Measurements from ENCODE around the gene SUPT6H. TPM values are rescaled to one million over a fixed set of nuclear protein-coding genes. Genes with fewer than 3 reads are reported as not detected.
"Not testable (repeated sequence)": the region's sequence is repeated elsewhere in the genome, so short reads cannot be mapped to it uniquely, and the experiment has no call there.

SUPT6H gene
- total RNA-seq, 1 experiment from 2014 or later: 63.3 TPM

GRCh38 chr17:28648698-28649097 lies 13.3 kb upstream of the SUPT6H start:
- Histone ChIP-seq H3K4me3 (no peak overlapping the region), H3K4me2 (no peak overlapping the region), H3K79me2 (ENCODE audit: low read depth) (peaks cover 12% of the 10 kb centered on the region), H2AFZ (no peak overlapping the region), H3K9me2 (ENCODE audit: insufficient read depth) (no peaks in the 10 kb centered on the region), H3K27me3 (ENCODE audit: insufficient read depth, low read depth) (no peaks in the 10 kb centered on the region), H3K27ac (no peak overlapping the region), H4K20me1 (ENCODE audit: insufficient read depth) (peaks cover under 1% of the 10 kb centered on the region; the same call in 1 of the 2 replicates), H3F3A (ENCODE audit: insufficient read depth, low read depth) (peaks cover 26% of the 10 kb centered on the region), H3K9me3 (ENCODE audit: insufficient read depth, low read depth) (no peaks in the 10 kb centered on the region), H3K4me1 (replicated peaks; ENCODE audit: insufficient read depth) (peaks cover 12% of the 10 kb centered on the region), H3K36me3 (ENCODE audit: low read depth) (0 out of 2 replicates have a peak, but pooled peaks cover under 1% of the 10 kb centered on the region)
- no peak for DNase-seq
- intact Hi-C loops (cut with micrococcal nuclease; ENCODE audit: unreplicated experiment): loop anchor here (5.0 kb wide), 3 partner anchors 104 to 469 kb away; partner anchors contain the start of gene DHRS13
- BruUV-seq (replicated peaks): no TSS peak
- ChIA-PET CTCF (interaction anchor here (0.8 kb wide), 1 partner anchor 79 kb away, joined by 5 read pairs; no protein-coding TSS in a partner anchor), POLR2A (ENCODE audit: unreplicated experiment) (interaction anchor here (0.6 kb wide), 1 partner anchor 63 kb away, joined by 18 read pairs; the partner anchor contains the start of gene PROCA1)
- TF ChIP-seq EZH2 (IDR thresholded peaks at IDR 0.05; ENCODE audit: low read depth): no peak
- no peak for TF ChIP-seq CTCF (conservative IDR thresholded peaks at IDR 0.05)

- Histone ChIP-seq H3K79me2 (ENCODE audit: low read depth) (peaks cover 15% of the 10 kb centered on the region), H2AFZ (no peak overlapping the region), H4K20me1 (ENCODE audit: insufficient read depth) (peaks cover 3% of the 10 kb centered on the region; the same call in 1 of the 2 replicates), H3K9me2 (ENCODE audit: insufficient read depth) (no peaks in the 10 kb centered on the region), H3K9me3 (ENCODE audit: insufficient read depth, low read depth) (no peaks in the 10 kb centered on the region), H3K36me3 (ENCODE audit: low read depth) (peaks cover 4% of the 10 kb centered on the region; the same call in 1 of the 2 replicates), H3K4me3 (no peak overlapping the region), H3F3A (ENCODE audit: insufficient read depth, low read depth) (peaks cover 5% of the 10 kb centered on the region; the same call in 1 of the 2 replicates), H3K4me1 (replicated peaks; ENCODE audit: insufficient read depth) (no peaks in the 10 kb centered on the region), H3K27ac (no peak overlapping the region), H3K27me3 (ENCODE audit: insufficient read depth, low read depth) (no peaks in the 10 kb centered on the region), H3K4me2 (no peak overlapping the region)
- no peak for DNase-seq
- ChIA-PET POLR2A (ENCODE audit: unreplicated experiment) (no interaction called here), CTCF (interaction anchor here (0.7 kb wide), 1 partner anchor 248 kb away, joined by 4 read pairs; no protein-coding TSS in a partner anchor)
- intact Hi-C loops (cut with micrococcal nuclease; ENCODE audit: unreplicated experiment): no loop called here
- TF ChIP-seq CTCF (conservative IDR thresholded peaks at IDR 0.05) (no peak), EZH2 (IDR thresholded peaks at IDR 0.05; ENCODE audit: low read depth) (no peak)
- no TSS peak for BruUV-seq (replicated peaks)
These were observed 6.8 kb upstream of the SUPT6H start for GRCh38 chr17:28655160-28655559.

DNA sequence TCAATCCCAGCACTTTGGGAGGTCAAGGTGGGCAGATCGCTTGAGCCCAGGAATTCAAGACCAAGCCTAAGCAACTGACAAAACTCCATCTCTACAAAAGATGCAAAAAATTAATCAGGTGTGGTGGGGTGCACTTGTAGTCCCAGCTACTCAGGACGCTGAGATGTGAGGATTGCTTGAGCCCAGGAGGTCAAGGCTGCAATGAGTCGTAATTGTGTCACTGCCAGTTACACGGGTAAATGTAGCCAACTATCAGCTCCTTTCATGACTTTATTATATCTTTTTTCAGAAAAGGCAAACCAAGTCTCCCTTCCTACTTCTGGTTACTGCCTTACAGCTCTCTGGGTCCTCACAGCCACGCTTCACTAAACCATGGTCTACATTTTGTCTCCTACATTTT lies 4.2 kb upstream of the SUPT6H start:
- Histone ChIP-seq H3K4me2 (no peak overlapping the region), H3K27ac (no peak overlapping the region), H3K9me3 (ENCODE audit: insufficient read depth, low read depth) (no peaks in the 10 kb centered on the region), H3F3A (ENCODE audit: insufficient read depth, low read depth) (peaks cover 5% of the 10 kb centered on the region; the same call in 1 of the 2 replicates), H4K20me1 (ENCODE audit: insufficient read depth) (peaks cover 7% of the 10 kb centered on the region; the same call in 1 of the 2 replicates), H3K4me3 (no peak overlapping the region), H2AFZ (no peak overlapping the region), H3K79me2 (ENCODE audit: low read depth) (peaks cover 39% of the 10 kb centered on the region), H3K27me3 (ENCODE audit: insufficient read depth, low read depth) (no peaks in the 10 kb centered on the region), H3K4me1 (replicated peaks; ENCODE audit: insufficient read depth) (peaks cover 9% of the 10 kb centered on the region; the same call in 1 of the 2 replicates), H3K9me2 (ENCODE audit: insufficient read depth) (no peaks in the 10 kb centered on the region), H3K36me3 (ENCODE audit: low read depth) (peaks cover 4% of the 10 kb centered on the region; the same call in 1 of the 2 replicates)
- no TSS peak for BruUV-seq (replicated peaks)
- DNase-seq: no peak
- ChIA-PET CTCF (no interaction called here), POLR2A (ENCODE audit: unreplicated experiment) (interaction anchor here (0.6 kb wide), 1 partner anchor 53 kb away, joined by 3 read pairs; no protein-coding TSS in a partner anchor)
- intact Hi-C loops (cut with micrococcal nuclease; ENCODE audit: unreplicated experiment): no loop called here
- TF ChIP-seq CTCF (conservative IDR thresholded peaks at IDR 0.05) (no peak), EZH2 (IDR thresholded peaks at IDR 0.05; ENCODE audit: low read depth) (no peak)

- POLR2A ChIA-PET (ENCODE audit: unreplicated experiment): interaction anchor here (0.6 kb wide), 1 partner anchor 53 kb away, joined by 3 read pairs; no protein-coding TSS in a partner anchor
- H3F3A ChIP-seq (ENCODE audit: insufficient read depth, low read depth); CTCF ChIA-PET; H3K36me3 ChIP-seq (ENCODE audit: low read depth); intact Hi-C loops (cut with micrococcal nuclease; ENCODE audit: unreplicated experiment); H3K9me3 ChIP-seq (ENCODE audit: insufficient read depth, low read depth); H3K9me2 ChIP-seq (ENCODE audit: insufficient read depth); BruUV-seq (replicated peaks); H3K4me3 ChIP-seq; H3K27ac ChIP-seq; H2AFZ ChIP-seq; H3K27me3 ChIP-seq (ENCODE audit: insufficient read depth, low read depth); DNase-seq; H3K4me2 ChIP-seq: not testable (repeated sequence)
- Histone ChIP-seq H4K20me1 (ENCODE audit: insufficient read depth) (peaks cover 12% of the 10 kb centered on the region; the same call in 1 of the 2 replicates), H3K79me2 (ENCODE audit: low read depth) (peaks cover 45% of the 10 kb centered on the region), H3K4me1 (replicated peaks; ENCODE audit: insufficient read depth) (peaks cover 15% of the 10 kb centered on the region)
These were observed 3.7 kb upstream of the SUPT6H start for GRCh38 chr17:28658342-28658741.

DNA sequence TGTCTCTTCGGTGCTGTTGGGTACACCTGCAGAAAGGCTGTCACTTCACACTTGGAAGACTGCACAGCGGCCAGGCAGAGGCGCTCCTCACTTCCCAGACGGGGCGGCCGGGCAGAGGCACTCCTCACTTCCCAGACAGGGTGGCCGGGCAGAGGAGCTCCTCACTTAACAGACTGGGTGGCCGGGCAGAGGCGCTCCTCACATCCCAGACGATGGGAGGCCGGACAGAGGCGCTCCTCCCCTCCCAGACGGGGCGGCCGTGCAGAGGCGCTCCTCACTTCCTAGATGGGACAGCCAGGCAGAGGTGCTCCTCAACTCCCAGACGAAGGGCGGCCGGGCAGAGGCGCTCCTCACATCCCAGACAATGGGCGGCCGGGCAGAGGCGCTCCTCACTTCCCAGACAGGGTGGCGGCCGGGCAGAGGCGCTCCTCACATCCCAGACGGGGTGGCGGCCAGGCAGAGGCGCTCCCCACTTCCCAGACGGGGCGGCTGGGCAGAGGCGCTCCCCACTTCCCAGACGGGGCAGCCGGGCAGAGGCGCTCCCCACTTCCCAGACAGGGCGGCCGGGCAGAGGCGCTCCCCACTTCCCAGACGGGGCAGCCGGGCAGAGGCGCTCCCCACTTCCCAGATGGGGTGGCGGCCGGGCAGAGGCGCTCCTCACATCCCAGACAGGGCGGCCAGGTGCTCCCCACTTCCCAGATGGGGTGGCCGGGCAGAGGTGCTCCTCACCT lies 3.1 kb upstream of the SUPT6H start:
- H3K9me2 ChIP-seq (ENCODE audit: insufficient read depth); H3K4me2 ChIP-seq; DNase-seq; H3K27me3 ChIP-seq (ENCODE audit: insufficient read depth, low read depth); intact Hi-C loops (cut with micrococcal nuclease; ENCODE audit: unreplicated experiment); H3K27ac ChIP-seq; POLR2A ChIA-PET (ENCODE audit: unreplicated experiment); H3K36me3 ChIP-seq (ENCODE audit: low read depth); CTCF ChIA-PET; H3F3A ChIP-seq (ENCODE audit: insufficient read depth, low read depth); BruUV-seq (replicated peaks); H3K9me3 ChIP-seq (ENCODE audit: insufficient read depth, low read depth); H3K4me3 ChIP-seq; H2AFZ ChIP-seq: not testable (repeated sequence)
- Histone ChIP-seq H3K4me1 (replicated peaks; ENCODE audit: insufficient read depth) (peaks cover 17% of the 10 kb centered on the region), H4K20me1 (ENCODE audit: insufficient read depth) (peaks cover 13% of the 10 kb centered on the region; the same call in 1 of the 2 replicates), H3K79me2 (ENCODE audit: low read depth) (peaks cover 51% of the 10 kb centered on the region)
